Measurements from ENCODE around the gene CD46.

GRCh38 chr1:207751790-207752455, at the start of gene CD46:
- TF ChIP-seq CTCF (conservative IDR thresholded peaks at IDR 0.05; ENCODE audit: low read depth, low read length): no peak
- no peak for TF ChIP-seq EZH2 (IDR thresholded peaks at IDR 0.05; ENCODE audit: borderline replicate concordance, low read depth, low read length, poor library complexity, severe bottlenecking)
